Measurements from ENCODE around the gene GNAQ.
"Not testable (repeated sequence)": the region's sequence is repeated elsewhere in the genome, so short reads cannot be mapped to it uniquely, and the experiment has no call there.

The GNAQ gene

DNA sequence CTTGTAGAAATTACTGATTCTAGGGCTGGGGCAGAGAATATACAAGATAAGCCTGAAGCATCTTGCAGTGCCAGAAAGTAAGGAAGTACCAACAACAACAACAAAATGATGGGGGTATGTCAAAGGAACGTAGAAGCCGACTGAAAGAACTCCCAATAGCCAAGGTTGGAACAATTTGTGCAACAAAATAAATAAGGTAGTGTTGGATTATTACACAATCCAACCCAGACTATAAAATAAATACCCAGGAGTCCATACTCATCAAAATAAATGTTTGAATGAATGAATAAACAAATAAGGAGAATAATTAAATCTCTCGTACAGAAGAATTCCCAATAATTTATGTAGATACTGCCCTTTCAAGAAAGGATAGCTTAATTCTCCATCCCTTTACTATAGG is 31.1 kb upstream of the GNAQ start:
- CTCF ChIA-PET, result interaction anchor here (1.2 kb wide), 1 partner anchor 10 kb away, joined by 3 read pairs; no protein-coding TSS in a partner anchor
- POLR2A ChIA-PET, result no interaction called here

DNA sequence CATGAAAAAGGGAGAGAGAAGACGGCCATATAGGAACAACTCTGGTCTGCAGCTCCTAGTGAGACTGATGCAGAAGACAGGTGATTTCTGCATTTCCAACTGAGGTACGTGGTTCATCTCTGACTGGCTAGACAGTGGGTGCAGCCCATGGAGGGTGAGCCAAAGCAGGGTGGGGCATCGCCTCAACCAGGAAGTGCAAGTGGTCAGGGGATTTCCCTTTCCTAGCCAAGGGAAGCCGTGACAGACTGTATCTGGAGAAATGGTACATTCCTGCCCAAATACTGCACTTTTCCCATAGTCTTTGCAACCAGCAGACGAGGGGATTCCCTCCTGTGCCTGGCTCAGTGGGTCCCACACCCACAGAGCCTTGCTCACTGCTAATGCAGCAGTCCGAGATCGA is 22.6 kb upstream of the GNAQ start:
- not testable (repeated sequence) for H3K4me1 ChIP-seq (ENCODE audit: control extremely low read depth in 1 of 4, control insufficient read depth in 4 of 4, insufficient read depth in 4 of 4, low read length in 3 of 4); H3K9me3 ChIP-seq (ENCODE audit: control extremely low read depth in 1 of 5, control insufficient read depth in 4 of 5, insufficient read depth in 2 of 5, low read depth in 1 of 5, low read length in 4 of 5); H3K27ac ChIP-seq (ENCODE audit: insufficient read depth in 1 of 2, low read depth in 1 of 2, low read length in 2 of 2, poor library complexity in 1 of 2, severe bottlenecking in 2 of 2); H3K36me3 ChIP-seq (ENCODE audit: control insufficient read depth in 4 of 4, insufficient read depth in 4 of 4, low read length in 3 of 4); H3K27me3 ChIP-seq (replicated peaks in 2 of 5; ENCODE audit: control insufficient read depth in 4 of 5, insufficient read depth in 5 of 5, low read length in 4 of 5); H3K4me3 ChIP-seq (ENCODE audit: control insufficient read depth in 1 of 7, extremely low read depth in 1 of 7, insufficient read depth in 4 of 7, low read depth in 2 of 7, low read length in 6 of 7)
- ChIA-PET POLR2A (interaction anchor here (0.6 kb wide), 1 partner anchor 14 kb away, joined by 3 read pairs; no protein-coding TSS in a partner anchor), CTCF (interaction anchor here (1.4 to 2.6 kb wide), 3 partner anchors 9 to 19 kb away, joined by 4 to 14 read pairs (median 5); no protein-coding TSS in a partner anchor)
- 50% methylated on average over 6 of the region's 7 CpGs for WGBS (ENCODE audit: insufficient coverage)
- peak in 1 of 3 donors; percentile 24 for DNase-seq

More for the DNA sequence above, 31.1 kb upstream of the GNAQ start:
- Histone ChIP-seq H3K36me3 (ENCODE audit: control insufficient read depth in 4 of 4, insufficient read depth in 4 of 4, low read length in 3 of 4) (no peaks in the 10 kb centered on the region), H3K27ac (ENCODE audit: insufficient read depth in 1 of 2, low read depth in 1 of 2, low read length in 2 of 2, poor library complexity in 1 of 2, severe bottlenecking in 2 of 2) (no peak overlapping the region), H3K4me1 (ENCODE audit: control extremely low read depth in 1 of 4, control insufficient read depth in 4 of 4, insufficient read depth in 4 of 4, low read length in 3 of 4) (no peaks in the 10 kb centered on the region), H3K9me3 (ENCODE audit: control extremely low read depth in 1 of 5, control insufficient read depth in 4 of 5, insufficient read depth in 2 of 5, low read depth in 1 of 5, low read length in 4 of 5) (no peaks in the 10 kb centered on the region), H3K4me3 (ENCODE audit: control insufficient read depth in 1 of 7, extremely low read depth in 1 of 7, insufficient read depth in 4 of 7, low read depth in 2 of 7, low read length in 6 of 7) (no peak overlapping the region), H3K27me3 (replicated peaks in 2 of 5; ENCODE audit: control insufficient read depth in 4 of 5, insufficient read depth in 5 of 5, low read length in 4 of 5) (no peaks in the 10 kb centered on the region)
- no CpG with 5 or more reads among the region's 3 CpGs for WGBS (ENCODE audit: insufficient coverage)
- no peak for DNase-seq

- H3K9me3 ChIP-seq (ENCODE audit: control extremely low read depth in 1 of 5, control insufficient read depth in 4 of 5, insufficient read depth in 2 of 5, low read depth in 1 of 5, low read length in 4 of 5), result no peaks in the 10 kb centered on the region
- H3K4me3 ChIP-seq (ENCODE audit: control insufficient read depth in 1 of 7, extremely low read depth in 1 of 7, insufficient read depth in 4 of 7, low read depth in 2 of 7, low read length in 6 of 7), result no peak overlapping the region
- ChIA-PET CTCF (interaction anchor here (0.8 to 2.6 kb wide), 7 partner anchors 8 to 22 kb away, joined by 3 to 14 read pairs (median 3); no protein-coding TSS in a partner anchor), POLR2A (interaction anchor here (0.6 kb wide), 1 partner anchor 14 kb away, joined by 3 read pairs; no protein-coding TSS in a partner anchor)
- no peaks in the 10 kb centered on the region for H3K27me3 ChIP-seq (replicated peaks in 2 of 5; ENCODE audit: control insufficient read depth in 4 of 5, insufficient read depth in 5 of 5, low read length in 4 of 5)
- no peaks in the 10 kb centered on the region for H3K36me3 ChIP-seq (ENCODE audit: control insufficient read depth in 4 of 4, insufficient read depth in 4 of 4, low read length in 3 of 4)
- H3K4me1 ChIP-seq (ENCODE audit: control extremely low read depth in 1 of 4, control insufficient read depth in 4 of 4, insufficient read depth in 4 of 4, low read length in 3 of 4), result peaks cover 0 to 3% (median 0%) of the 10 kb centered on the region in 4 experiments
- DNase-seq, result no peak
- no peak overlapping the region for H3K27ac ChIP-seq (ENCODE audit: insufficient read depth in 1 of 2, low read depth in 1 of 2, low read length in 2 of 2, poor library complexity in 1 of 2, severe bottlenecking in 2 of 2)
- WGBS (ENCODE audit: insufficient coverage), result 100% methylated on average over 3 of the region's 3 CpGs
Measured at GRCh38 chr9:78053627-78054026, 22.0 kb upstream of the GNAQ start.

DNA sequence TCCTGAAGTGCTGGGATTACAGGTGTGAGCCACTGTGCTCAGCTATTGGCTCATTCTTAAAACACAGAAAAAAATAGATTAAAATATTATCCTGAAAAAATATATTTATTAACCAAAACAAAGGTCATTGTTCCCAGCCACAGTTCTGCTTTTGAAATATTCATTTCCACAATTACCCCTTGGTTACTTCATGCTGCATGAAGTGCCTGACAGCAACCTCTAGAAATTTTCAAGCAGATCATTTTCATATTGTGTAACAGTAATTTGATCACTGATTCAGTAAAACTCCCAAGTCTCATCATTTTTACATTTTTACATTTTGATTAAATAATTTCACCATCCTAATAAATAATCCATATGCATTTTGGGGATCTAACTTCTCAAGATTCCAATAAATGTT is 18.8 kb upstream of the GNAQ start:
- ChIA-PET CTCF (interaction anchor here (0.7 to 1.3 kb wide), 2 partner anchors 75 to 186 kb away, joined by 3 read pairs; no protein-coding TSS in a partner anchor), POLR2A (no interaction called here)
- H3K4me3 ChIP-seq (ENCODE audit: control insufficient read depth in 1 of 7, extremely low read depth in 1 of 7, insufficient read depth in 4 of 7, low read depth in 2 of 7, low read length in 6 of 7), result no peak overlapping the region
- H3K36me3 ChIP-seq (ENCODE audit: control insufficient read depth in 4 of 4, insufficient read depth in 4 of 4, low read length in 3 of 4), result no peaks in the 10 kb centered on the region
- no peaks in the 10 kb centered on the region for H3K9me3 ChIP-seq (ENCODE audit: control extremely low read depth in 1 of 5, control insufficient read depth in 4 of 5, insufficient read depth in 2 of 5, low read depth in 1 of 5, low read length in 4 of 5)
- H3K27me3 ChIP-seq (replicated peaks in 2 of 5; ENCODE audit: control insufficient read depth in 4 of 5, insufficient read depth in 5 of 5, low read length in 4 of 5), result no peaks in the 10 kb centered on the region
- no peak overlapping the region for H3K27ac ChIP-seq (ENCODE audit: insufficient read depth in 1 of 2, low read depth in 1 of 2, low read length in 2 of 2, poor library complexity in 1 of 2, severe bottlenecking in 2 of 2)
- DNase-seq, result no peak
- peaks cover 0 to 3% (median 0%) of the 10 kb centered on the region in 4 experiments for H3K4me1 ChIP-seq (ENCODE audit: control extremely low read depth in 1 of 4, control insufficient read depth in 4 of 4, insufficient read depth in 4 of 4, low read length in 3 of 4)

GRCh38 chr9:78049484-78049883 is 17.9 kb upstream of the GNAQ start:
- 100% methylated on average over 1 of the region's 3 CpGs for WGBS (ENCODE audit: insufficient coverage)
- Histone ChIP-seq H3K9me3 (ENCODE audit: control extremely low read depth in 1 of 5, control insufficient read depth in 4 of 5, insufficient read depth in 2 of 5, low read depth in 1 of 5, low read length in 4 of 5) (no peaks in the 10 kb centered on the region), H3K4me3 (ENCODE audit: control insufficient read depth in 1 of 7, extremely low read depth in 1 of 7, insufficient read depth in 4 of 7, low read depth in 2 of 7, low read length in 6 of 7) (no peak overlapping the region), H3K27ac (ENCODE audit: insufficient read depth in 1 of 2, low read depth in 1 of 2, low read length in 2 of 2, poor library complexity in 1 of 2, severe bottlenecking in 2 of 2) (no peak overlapping the region), H3K4me1 (ENCODE audit: control extremely low read depth in 1 of 4, control insufficient read depth in 4 of 4, insufficient read depth in 4 of 4, low read length in 3 of 4) (peaks cover 0 to 3% (median 0%) of the 10 kb centered on the region in 4 experiments), H3K36me3 (ENCODE audit: control insufficient read depth in 4 of 4, insufficient read depth in 4 of 4, low read length in 3 of 4) (no peaks in the 10 kb centered on the region), H3K27me3 (replicated peaks in 2 of 5; ENCODE audit: control insufficient read depth in 4 of 5, insufficient read depth in 5 of 5, low read length in 4 of 5) (no peaks in the 10 kb centered on the region)
- CTCF ChIA-PET, result interaction anchor here (0.6 to 1.3 kb wide), 3 partner anchors 118 to 1595 kb away, joined by 3 to 4 read pairs (median 3); no protein-coding TSS in a partner anchor
- no peak for DNase-seq
- POLR2A ChIA-PET, result no interaction called here

- CTCF ChIA-PET, result no interaction called here
- POLR2A ChIA-PET, result interaction anchor here (0.7 kb wide), 2 partner anchors 12 to 1546 kb away, joined by 3 read pairs; no protein-coding TSS in a partner anchor
- H3K27me3 ChIP-seq (replicated peaks in 2 of 5; ENCODE audit: control insufficient read depth in 4 of 5, insufficient read depth in 5 of 5, low read length in 4 of 5), result no peaks in the 10 kb centered on the region
- no CpG with 5 or more reads among the region's 4 CpGs for WGBS (ENCODE audit: insufficient coverage)
- H3K36me3 ChIP-seq (ENCODE audit: control insufficient read depth in 4 of 4, insufficient read depth in 4 of 4, low read length in 3 of 4), result no peaks in the 10 kb centered on the region
- H3K9me3 ChIP-seq (ENCODE audit: control extremely low read depth in 1 of 5, control insufficient read depth in 4 of 5, insufficient read depth in 2 of 5, low read depth in 1 of 5, low read length in 4 of 5), result no peaks in the 10 kb centered on the region
- no peak overlapping the region for H3K4me3 ChIP-seq (ENCODE audit: control insufficient read depth in 1 of 7, extremely low read depth in 1 of 7, insufficient read depth in 4 of 7, low read depth in 2 of 7, low read length in 6 of 7)
- H3K27ac ChIP-seq (ENCODE audit: insufficient read depth in 1 of 2, low read depth in 1 of 2, low read length in 2 of 2, poor library complexity in 1 of 2, severe bottlenecking in 2 of 2), result no peak overlapping the region
- no peaks in the 10 kb centered on the region for H3K4me1 ChIP-seq (ENCODE audit: control extremely low read depth in 1 of 4, control insufficient read depth in 4 of 4, insufficient read depth in 4 of 4, low read length in 3 of 4)
- DNase-seq, result no peak
Measured at GRCh38 chr9:78047106-78047505, 15.5 kb upstream of the GNAQ start.

GRCh38 chr9:78046112-78046511 is 14.5 kb upstream of the GNAQ start:
- H3K4me3 ChIP-seq (ENCODE audit: control insufficient read depth in 1 of 7, extremely low read depth in 1 of 7, insufficient read depth in 4 of 7, low read depth in 2 of 7, low read length in 6 of 7), result no peak overlapping the region
- CTCF ChIA-PET, result interaction anchor here (1.0 to 2.0 kb wide), 3 partner anchors 11 to 75 kb away, joined by 3 to 12 read pairs (median 4); no protein-coding TSS in a partner anchor
- H3K4me1 ChIP-seq (ENCODE audit: control extremely low read depth in 1 of 4, control insufficient read depth in 4 of 4, insufficient read depth in 4 of 4, low read length in 3 of 4), result no peaks in the 10 kb centered on the region
- POLR2A ChIA-PET, result no interaction called here
- no peaks in the 10 kb centered on the region for H3K9me3 ChIP-seq (ENCODE audit: control extremely low read depth in 1 of 5, control insufficient read depth in 4 of 5, insufficient read depth in 2 of 5, low read depth in 1 of 5, low read length in 4 of 5)
- no peaks in the 10 kb centered on the region for H3K27me3 ChIP-seq (replicated peaks in 2 of 5; ENCODE audit: control insufficient read depth in 4 of 5, insufficient read depth in 5 of 5, low read length in 4 of 5)
- H3K27ac ChIP-seq (ENCODE audit: insufficient read depth in 1 of 2, low read depth in 1 of 2, low read length in 2 of 2, poor library complexity in 1 of 2, severe bottlenecking in 2 of 2), result no peak overlapping the region
- H3K36me3 ChIP-seq (ENCODE audit: control insufficient read depth in 4 of 4, insufficient read depth in 4 of 4, low read length in 3 of 4), result no peaks in the 10 kb centered on the region
- DNase-seq, result no peak

All from common myeloid progenitor, CD34-positive (primary cell).